Fibroblast of skin of scalp (primary cell): Measurements from ENCODE around the gene SDHAF2.
A peak's percentile ranks its signal among the peaks of the same experiment; 100 is the strongest.
"Not testable (repeated sequence)": the region's sequence is repeated elsewhere in the genome, so short reads cannot be mapped to it uniquely, and the experiment has no call there.

Source experiments
- DNase-seq: peaks from one replicate; pipeline ENCODE4 v3.0.0-alpha.2; 2013

Gene SDHAF2

GRCh38 chr11:61425367-61426131, 4.4 kb upstream of the SDHAF2 start:
- no peak for DNase-seq

GRCh38 chr11:61429346-61429690, 606 bp upstream of the SDHAF2 start:
- DNase-seq, result peak; percentile 73

- DNase-seq, result not testable (repeated sequence)
These were observed 915 bp downstream of the SDHAF2 start for GRCh38 chr11:61430839-61431238.

GRCh38 chr11:61437496-61437895, 7.6 kb downstream of the SDHAF2 start:
- no peak for DNase-seq

- DNase-seq, result no peak
These were observed 9.7 kb downstream of the SDHAF2 start for GRCh38 chr11:61439615-61440014.

GRCh38 chr11:61442616-61443015, 12.7 kb downstream of the SDHAF2 start:
- DNase-seq, result no peak

- DNase-seq, result no peak
These were observed 15.6 kb downstream of the SDHAF2 start for GRCh38 chr11:61445516-61445915.

GRCh38 chr11:61446211-61446651, 16.3 kb downstream of the SDHAF2 start:
- DNase-seq, result peak; percentile 94

GRCh38 chr11:61447601-61448551, 18.0 kb downstream of the SDHAF2 start:
- DNase-seq, result no peak

GRCh38 chr11:61448552-61448927, 18.6 kb downstream of the SDHAF2 start:
- DNase-seq, result no peak

GRCh38 chr11:61452825-61453224, 22.9 kb downstream of the SDHAF2 start:
- no peak for DNase-seq

GRCh38 chr11:61453695-61454094, 23.8 kb downstream of the SDHAF2 start:
- no peak for DNase-seq

- peak; percentile 9 for DNase-seq
These were observed 24.6 kb downstream of the SDHAF2 start for GRCh38 chr11:61454520-61454919.

- no peak for DNase-seq
These were observed 30.6 kb downstream of the SDHAF2 start for GRCh38 chr11:61460474-61460881.

GRCh38 chr11:61460986-61461385, 31.1 kb downstream of the SDHAF2 start:
- DNase-seq, result no peak

- peak; percentile 22 for DNase-seq
These were observed 37.7 kb downstream of the SDHAF2 start for GRCh38 chr11:61467602-61468001.

- no peak for DNase-seq
These were observed 38.1 kb downstream of the SDHAF2 start for GRCh38 chr11:61468002-61468401.

GRCh38 chr11:61472282-61472681, 42.4 kb downstream of the SDHAF2 start:
- DNase-seq, result peak; percentile 25

GRCh38 chr11:61472868-61473267, 42.9 kb downstream of the SDHAF2 start:
- no peak for DNase-seq

- no peak for DNase-seq
These were observed 43.6 kb downstream of the SDHAF2 start for GRCh38 chr11:61473370-61474012.

- no peak for DNase-seq
These were observed 44.2 kb downstream of the SDHAF2 start for GRCh38 chr11:61474013-61474643.

- no peak for DNase-seq
These were observed 45.5 kb downstream of the SDHAF2 start for GRCh38 chr11:61475433-61475832.

- no peak for DNase-seq
These were observed 46.4 kb downstream of the SDHAF2 start for GRCh38 chr11:61476371-61476770.
